ENCODE data around the gene ERGIC1.
A peak's percentile ranks its signal among the peaks of the same experiment; 100 is the strongest.

ERGIC1 gene

GRCh38 chr5:172950176-172950965 is 116.3 kb downstream of the ERGIC1 start:
- no peak overlapping the region for H3K27ac ChIP-seq (ENCODE audit: low read length)
- no peak overlapping the region for H3K4me3 ChIP-seq (ENCODE audit: low read depth in 1 of 2, low read length in 2 of 2)
- H3K9me3 ChIP-seq (ENCODE audit: control insufficient read depth in 1 of 2, low read length in 2 of 2) = no peaks in the 10 kb centered on the region
- peaks cover 0 to 5% of the 10 kb centered on the region in 2 donors for H3K4me1 ChIP-seq (ENCODE audit: control insufficient read depth in 1 of 2, insufficient read depth in 2 of 2, low read length in 2 of 2)
- H3K36me3 ChIP-seq (ENCODE audit: control insufficient read depth in 1 of 2, insufficient read depth in 2 of 2, low read length in 2 of 2) = peaks cover 31 to 36% of the 10 kb centered on the region in 2 donors
- no peaks in the 10 kb centered on the region for H3K27me3 ChIP-seq (ENCODE audit: low read depth, low read length)

- Histone ChIP-seq H3K27me3 (ENCODE audit: low read depth, low read length) (no peaks in the 10 kb centered on the region), H3K4me1 (ENCODE audit: control insufficient read depth in 1 of 2, insufficient read depth in 2 of 2, low read length in 2 of 2) (peaks cover 0 to 5% of the 10 kb centered on the region in 2 donors), H3K27ac (ENCODE audit: low read length) (no peak overlapping the region), H3K9me3 (ENCODE audit: control insufficient read depth in 1 of 2, low read length in 2 of 2) (no peaks in the 10 kb centered on the region), H3K4me3 (ENCODE audit: low read depth in 1 of 2, low read length in 2 of 2) (no peak overlapping the region), H3K36me3 (ENCODE audit: control insufficient read depth in 1 of 2, insufficient read depth in 2 of 2, low read length in 2 of 2) (peaks cover 25 to 26% of the 10 kb centered on the region in 2 donors)
Observed at GRCh38 chr5:172951371-172952033, 117.5 kb downstream of the ERGIC1 start.

- H3K4me1 ChIP-seq (ENCODE audit: control insufficient read depth in 1 of 2, insufficient read depth in 2 of 2, low read length in 2 of 2) = peaks cover 0 to 5% of the 10 kb centered on the region in 2 donors
- H3K27ac ChIP-seq (ENCODE audit: low read length) = no peak overlapping the region
- peaks cover 22 to 25% of the 10 kb centered on the region in 2 donors for H3K36me3 ChIP-seq (ENCODE audit: control insufficient read depth in 1 of 2, insufficient read depth in 2 of 2, low read length in 2 of 2)
Observed at GRCh38 chr5:172952034-172952511, 118.0 kb downstream of the ERGIC1 start.

GRCh38 chr5:172953776-172954675 is 120.0 kb downstream of the ERGIC1 start:
- H3K27ac ChIP-seq (ENCODE audit: low read length) = peak overlapping the region; percentile 3
- peaks cover 15 to 18% of the 10 kb centered on the region in 2 donors for H3K36me3 ChIP-seq (ENCODE audit: control insufficient read depth in 1 of 2, insufficient read depth in 2 of 2, low read length in 2 of 2)
- peaks cover 0 to 9% of the 10 kb centered on the region in 2 donors for H3K4me1 ChIP-seq (ENCODE audit: control insufficient read depth in 1 of 2, insufficient read depth in 2 of 2, low read length in 2 of 2)
- no peak overlapping the region for H3K4me3 ChIP-seq (ENCODE audit: low read depth in 1 of 2, low read length in 2 of 2)
- no peaks in the 10 kb centered on the region for H3K27me3 ChIP-seq (ENCODE audit: low read depth, low read length)
- no peaks in the 10 kb centered on the region for H3K9me3 ChIP-seq (ENCODE audit: control insufficient read depth in 1 of 2, low read length in 2 of 2)

More at GRCh38 chr5:172952034-172952511, 118.0 kb downstream of the ERGIC1 start:
- H3K9me3 ChIP-seq (ENCODE audit: control insufficient read depth in 1 of 2, low read length in 2 of 2) = no peaks in the 10 kb centered on the region
- no peak overlapping the region for H3K4me3 ChIP-seq (ENCODE audit: low read depth in 1 of 2, low read length in 2 of 2)
- H3K27me3 ChIP-seq (ENCODE audit: low read depth, low read length) = no peaks in the 10 kb centered on the region

- H3K9me3 ChIP-seq (ENCODE audit: control insufficient read depth in 1 of 2, low read length in 2 of 2) = no peaks in the 10 kb centered on the region
- no peaks in the 10 kb centered on the region for H3K27me3 ChIP-seq (ENCODE audit: low read depth, low read length)
- no peak overlapping the region for H3K27ac ChIP-seq (ENCODE audit: low read length)
- peaks cover 0 to 10% of the 10 kb centered on the region in 2 donors for H3K4me1 ChIP-seq (ENCODE audit: control insufficient read depth in 1 of 2, insufficient read depth in 2 of 2, low read length in 2 of 2)
- H3K36me3 ChIP-seq (ENCODE audit: control insufficient read depth in 1 of 2, insufficient read depth in 2 of 2, low read length in 2 of 2) = peaks cover 15% of the 10 kb centered on the region in 2 donors
- H3K4me3 ChIP-seq (ENCODE audit: low read depth in 1 of 2, low read length in 2 of 2) = no peak overlapping the region
Observed at GRCh38 chr5:172954751-172955159, 120.7 kb downstream of the ERGIC1 start.

- peaks cover 0 to 25% of the 10 kb centered on the region in 2 donors for H3K4me1 ChIP-seq (ENCODE audit: control insufficient read depth in 1 of 2, insufficient read depth in 2 of 2, low read length in 2 of 2)
- H3K36me3 ChIP-seq (ENCODE audit: control insufficient read depth in 1 of 2, insufficient read depth in 2 of 2, low read length in 2 of 2) = peaks cover 7 to 9% of the 10 kb centered on the region in 2 donors
- no peak overlapping the region for H3K4me3 ChIP-seq (ENCODE audit: low read depth in 1 of 2, low read length in 2 of 2)
- no peaks in the 10 kb centered on the region for H3K27me3 ChIP-seq (ENCODE audit: low read depth, low read length)
- no peaks in the 10 kb centered on the region for H3K9me3 ChIP-seq (ENCODE audit: control insufficient read depth in 1 of 2, low read length in 2 of 2)
- peak overlapping the region; percentile 14 for H3K27ac ChIP-seq (ENCODE audit: low read length)
Observed at GRCh38 chr5:172956228-172956627, 122.2 kb downstream of the ERGIC1 start.

- Histone ChIP-seq H3K27ac (ENCODE audit: low read length) (peak overlapping the region; percentile 40), H3K36me3 (ENCODE audit: control insufficient read depth in 1 of 2, insufficient read depth in 2 of 2, low read length in 2 of 2) (peaks cover 1 to 2% of the 10 kb centered on the region in 2 donors), H3K9me3 (ENCODE audit: control insufficient read depth in 1 of 2, low read length in 2 of 2) (no peaks in the 10 kb centered on the region), H3K4me1 (ENCODE audit: control insufficient read depth in 1 of 2, insufficient read depth in 2 of 2, low read length in 2 of 2) (peaks cover 0 to 21% of the 10 kb centered on the region in 2 donors), H3K27me3 (ENCODE audit: low read depth, low read length) (no peaks in the 10 kb centered on the region), H3K4me3 (ENCODE audit: low read depth in 1 of 2, low read length in 2 of 2) (no peak overlapping the region)
Observed at GRCh38 chr5:172956936-172957335, 122.9 kb downstream of the ERGIC1 start.

- Histone ChIP-seq H3K27ac (ENCODE audit: low read length) (peak overlapping the region; percentile 40), H3K9me3 (ENCODE audit: control insufficient read depth in 1 of 2, low read length in 2 of 2) (no peaks in the 10 kb centered on the region), H3K4me1 (ENCODE audit: control insufficient read depth in 1 of 2, insufficient read depth in 2 of 2, low read length in 2 of 2) (peaks cover 0 to 20% of the 10 kb centered on the region in 2 donors), H3K4me3 (ENCODE audit: low read depth in 1 of 2, low read length in 2 of 2) (no peak overlapping the region), H3K36me3 (ENCODE audit: control insufficient read depth in 1 of 2, insufficient read depth in 2 of 2, low read length in 2 of 2) (no peaks in the 10 kb centered on the region), H3K27me3 (ENCODE audit: low read depth, low read length) (no peaks in the 10 kb centered on the region)
Observed at GRCh38 chr5:172957458-172957857, 123.4 kb downstream of the ERGIC1 start.

GRCh38 chr5:172958331-172959046 is 124.4 kb downstream of the ERGIC1 start:
- no peaks in the 10 kb centered on the region for H3K9me3 ChIP-seq (ENCODE audit: control insufficient read depth in 1 of 2, low read length in 2 of 2)
- H3K27ac ChIP-seq (ENCODE audit: low read length) = no peak overlapping the region
- no peaks in the 10 kb centered on the region for H3K36me3 ChIP-seq (ENCODE audit: control insufficient read depth in 1 of 2, insufficient read depth in 2 of 2, low read length in 2 of 2)
- H3K4me3 ChIP-seq (ENCODE audit: low read depth in 1 of 2, low read length in 2 of 2) = peak overlapping the region; percentile 52 to 86
- H3K4me1 ChIP-seq (ENCODE audit: control insufficient read depth in 1 of 2, insufficient read depth in 2 of 2, low read length in 2 of 2) = peaks cover 0 to 20% of the 10 kb centered on the region in 2 donors
- no peaks in the 10 kb centered on the region for H3K27me3 ChIP-seq (ENCODE audit: low read depth, low read length)
